IgD-negative memory B cell (primary cell): Measurements from ENCODE around the gene XAB2. TPM values are rescaled to one million over a fixed set of nuclear protein-coding genes. Genes with fewer than 3 reads are reported as not detected.
"Not testable (repeated sequence)": the region's sequence is repeated elsewhere in the genome, so short reads cannot be mapped to it uniquely, and the experiment has no call there.

Experiments
- H3K27ac Mint-ChIP-seq, 3 donors: one replicate each; pipeline ENCODE4 v1.8.0; 2020 to 2022; ENCODE audit warnings: mild to moderate bottlenecking in 3 of 3, mixed read lengths in 3 of 3, moderate library complexity in 1 of 3
- H3K27me3 Mint-ChIP-seq: one replicate; pipeline ENCODE4 v1.8.0; 2021; ENCODE audit warnings: mixed read lengths
- H3K36me3 Mint-ChIP-seq: one replicate; pipeline ENCODE4 v1.8.0; 2020; ENCODE audit warnings: mild to moderate bottlenecking, mixed read lengths
- H3K4me1 Mint-ChIP-seq, 3 donors: one replicate each; pipeline ENCODE4 v1.8.0; 2020 to 2022; ENCODE audit warnings: mixed read lengths in 3 of 3, mild to moderate bottlenecking in 1 of 3
- H3K4me3 Mint-ChIP-seq, 4 donors: one replicate each; pipeline ENCODE4 v1.8.0; 2020 to 2022; ENCODE audit warnings: mild to moderate bottlenecking in 4 of 4, mixed read lengths in 4 of 4, moderate library complexity in 3 of 4
- H3K9me3 Mint-ChIP-seq, 3 donors: one replicate each; pipeline ENCODE4 v1.8.0; 2020 to 2021; ENCODE audit warnings: mixed read lengths in 3 of 3, mild to moderate bottlenecking in 1 of 3
- polyA plus RNA-seq: library from polyadenylated mRNA; unstranded; fragments of 300-500 nt; fragmentation: Illumina TruSeq; gene quantifications from one replicate; pipeline ENCODE4 v1.2.3, GENCODE V29; 2021

The XAB2 gene
- polyA plus RNA-seq, 1 donor from 2014 or later = 9.7 TPM

DNA sequence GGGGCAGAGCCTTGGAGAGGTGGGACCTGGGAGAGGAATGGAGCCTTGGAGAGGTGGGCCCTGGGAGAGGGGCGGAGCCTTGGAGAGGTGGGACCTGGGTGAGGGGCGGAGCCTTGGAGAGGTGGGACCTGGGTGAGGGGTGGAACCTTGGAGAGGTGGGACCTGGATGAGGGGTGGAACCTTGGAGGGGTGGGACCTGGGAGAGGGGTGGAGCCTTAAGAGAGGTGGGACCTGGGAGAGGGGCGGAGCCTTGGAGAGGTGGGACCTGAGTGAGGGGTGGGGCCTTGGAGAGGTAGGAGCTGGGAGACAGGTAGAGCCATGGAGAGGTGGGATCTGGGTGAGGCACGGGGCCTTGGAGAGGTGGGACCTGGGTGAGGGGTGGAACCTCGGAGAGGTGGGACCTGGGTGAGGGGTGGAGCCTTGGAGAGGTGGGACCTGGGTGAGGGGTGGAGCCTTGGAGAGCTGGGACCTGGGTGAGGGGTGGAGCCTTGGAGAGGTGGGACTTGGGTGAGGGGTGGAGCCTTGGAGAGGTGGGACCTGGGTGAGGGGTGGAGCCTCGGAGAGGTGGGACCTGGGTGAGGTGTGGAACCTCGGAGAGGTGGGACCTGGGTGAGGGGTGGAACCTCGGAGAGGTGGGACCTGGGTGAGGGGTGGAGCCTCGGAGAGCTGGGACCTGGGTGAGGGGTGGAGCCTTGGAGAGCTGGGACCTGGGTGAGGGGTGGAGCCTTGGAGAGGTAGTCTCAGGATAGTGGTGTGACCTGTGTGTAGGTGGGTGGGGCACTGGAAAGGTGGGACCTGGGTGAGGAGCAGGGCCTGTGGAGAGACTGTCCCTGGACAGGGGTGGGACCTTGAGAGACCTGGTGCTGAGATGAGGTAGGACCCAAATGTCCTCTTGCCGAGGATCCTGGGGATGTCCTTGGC is 14.5 kb upstream of the XAB2 start:
- H3K9me3 Mint-ChIP-seq, H3K27me3 Mint-ChIP-seq, H3K4me3 Mint-ChIP-seq, H3K36me3 Mint-ChIP-seq, H3K27ac Mint-ChIP-seq, H3K4me1 Mint-ChIP-seq: not testable (repeated sequence)

DNA sequence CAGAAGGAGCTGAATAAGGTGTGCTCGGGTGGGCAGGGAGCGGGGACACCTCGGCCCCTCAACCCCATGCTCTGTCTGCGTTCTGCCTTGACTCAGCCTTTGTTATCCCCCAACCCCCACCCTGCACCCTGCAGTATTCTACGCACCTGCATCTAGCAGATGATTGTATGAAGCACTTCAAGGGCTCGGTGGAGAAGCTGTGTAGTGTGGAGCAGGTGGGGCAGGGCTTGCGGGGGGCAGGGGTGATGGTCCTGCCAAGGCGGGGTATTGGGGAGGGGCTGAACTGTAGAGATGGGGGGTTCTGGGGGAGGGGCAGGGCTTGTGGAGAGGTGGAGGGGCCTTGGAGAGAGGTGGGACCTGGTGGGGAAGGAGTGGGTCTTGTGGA is 13.7 kb upstream of the XAB2 start:
- Mint-ChIP-seq H3K4me1 (peaks cover 0 to 10% (median 10%) of the 10 kb centered on the region in 3 donors), H3K4me3 (no peak overlapping the region), H3K9me3 (peaks cover 0 to 2% (median 0%) of the 10 kb centered on the region in 3 donors), H3K27me3 (no peaks in the 10 kb centered on the region), H3K36me3 (peaks cover 1% of the 10 kb centered on the region), H3K27ac (no peak overlapping the region)

DNA sequence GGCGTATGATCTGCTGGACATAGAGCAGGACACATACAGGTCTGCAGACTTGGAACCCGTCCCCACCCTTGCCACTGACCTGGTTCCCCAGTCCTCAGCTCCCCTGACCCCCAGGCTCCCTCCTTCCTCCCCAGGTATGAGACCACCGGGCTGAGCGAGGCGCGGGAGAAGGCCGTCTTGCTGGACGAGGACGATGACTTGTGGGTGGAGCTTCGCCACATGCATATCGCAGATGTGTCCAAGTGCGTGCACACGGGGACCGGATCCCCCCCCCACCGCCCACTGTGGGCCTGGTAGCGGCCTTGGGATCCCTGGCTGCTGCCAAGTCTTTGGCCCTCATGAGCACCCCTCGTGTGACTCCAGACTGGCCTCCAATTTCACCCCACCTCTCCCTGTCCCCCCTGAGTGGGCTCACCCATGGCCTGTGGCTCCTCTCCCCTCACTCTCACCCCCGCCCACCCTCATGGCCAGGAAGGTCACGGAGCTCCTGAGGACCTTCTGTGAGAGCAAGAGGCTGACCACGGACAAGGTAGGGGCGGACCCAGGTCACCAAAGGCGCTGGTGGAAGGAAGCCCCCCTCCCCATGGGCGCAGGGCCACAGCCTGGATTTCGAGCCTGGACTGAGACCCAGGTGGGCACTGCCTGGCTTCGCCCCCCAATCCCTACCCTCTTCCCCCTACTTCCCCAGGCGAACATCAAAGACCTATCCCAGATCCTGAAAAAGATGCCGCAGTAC is 13.1 kb upstream of the XAB2 start:
- H3K4me1 Mint-ChIP-seq = peaks cover 0 to 12% (median 10%) of the 10 kb centered on the region in 3 donors
- no peaks in the 10 kb centered on the region for H3K27me3 Mint-ChIP-seq
- no peak overlapping the region for H3K27ac Mint-ChIP-seq
- no peak overlapping the region for H3K4me3 Mint-ChIP-seq
- peaks cover 0 to 2% (median 0%) of the 10 kb centered on the region in 3 donors for H3K9me3 Mint-ChIP-seq
- peaks cover 1% of the 10 kb centered on the region for H3K36me3 Mint-ChIP-seq

DNA sequence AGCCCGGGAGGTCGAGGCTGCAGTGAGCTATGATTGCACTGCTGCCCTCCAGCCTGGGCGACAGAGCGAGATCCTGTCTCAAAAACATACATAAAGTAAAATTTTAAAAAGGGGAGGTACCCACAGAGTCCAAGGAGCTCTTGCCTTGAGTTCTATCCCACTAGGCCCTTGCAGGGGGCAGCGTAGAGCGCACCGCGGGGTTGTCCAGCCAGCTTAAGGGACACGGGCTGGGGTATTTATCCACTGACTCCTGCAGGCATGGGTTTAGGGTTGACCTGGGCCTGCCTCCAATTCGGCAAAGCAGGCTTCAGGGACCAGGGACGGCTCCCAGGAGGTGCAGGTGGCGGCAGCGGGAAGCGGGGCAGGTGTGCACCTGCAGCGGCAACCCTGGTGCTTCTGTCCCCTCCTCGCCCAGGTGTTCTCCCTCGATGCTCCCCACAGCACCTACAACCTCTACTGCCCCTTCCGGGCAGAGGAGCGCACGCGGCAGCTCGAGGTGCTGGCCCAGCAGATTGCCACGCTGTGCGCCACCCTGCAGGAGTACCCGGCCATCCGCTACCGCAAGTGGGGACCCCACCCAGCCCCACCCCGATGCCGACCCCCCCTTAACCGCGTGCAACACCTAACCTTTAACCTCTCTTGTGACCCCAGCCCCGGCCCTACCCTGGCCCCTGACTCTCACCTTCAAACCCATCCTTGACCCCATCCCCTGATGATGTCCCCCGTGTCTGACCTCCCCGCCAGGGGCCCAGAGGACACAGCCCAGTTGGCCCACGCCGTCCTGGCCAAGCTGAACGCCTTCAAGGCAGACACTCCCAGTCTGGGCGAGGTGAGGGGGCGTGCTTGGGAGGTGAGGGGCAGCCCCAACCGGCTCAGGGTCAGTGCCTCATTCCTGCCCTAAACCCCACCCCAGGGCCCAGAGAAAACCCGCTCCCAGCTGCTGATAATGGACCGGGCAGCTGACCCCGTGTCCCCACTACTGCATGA is 12.2 kb upstream of the XAB2 start:
- Mint-ChIP-seq H3K4me1 (peaks cover 0 to 14% (median 12%) of the 10 kb centered on the region in 3 donors), H3K4me3 (peak overlapping the region in 1 of 4 donors; percentile 45), H3K9me3 (peaks cover 0 to 2% (median 0%) of the 10 kb centered on the region in 3 donors), H3K27me3 (no peaks in the 10 kb centered on the region), H3K27ac (no peak overlapping the region), H3K36me3 (peaks cover 1% of the 10 kb centered on the region)

DNA sequence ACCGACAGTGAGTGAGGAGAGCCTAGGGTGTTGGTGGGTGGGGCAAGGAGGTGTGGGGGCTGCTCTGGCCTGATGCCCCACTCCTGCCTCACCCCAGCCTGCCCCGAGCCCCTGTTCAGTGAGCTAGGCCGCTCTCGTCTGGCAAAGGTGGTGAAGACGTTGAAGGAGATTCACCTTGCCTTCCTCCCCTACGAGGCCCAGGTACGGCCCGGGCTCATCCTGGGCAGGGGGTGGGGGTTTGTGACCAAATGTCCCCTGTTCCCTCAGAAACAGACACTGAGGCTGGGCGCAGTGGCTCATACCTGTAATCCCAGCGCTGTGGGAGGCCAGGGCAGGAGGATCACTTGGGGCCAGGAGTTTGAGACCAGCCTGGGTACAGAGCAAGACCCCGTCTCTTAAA is 11.5 kb upstream of the XAB2 start:
- Mint-ChIP-seq H3K9me3 (peaks cover 0 to 2% (median 0%) of the 10 kb centered on the region in 3 donors), H3K27ac (peak overlapping the region in 1 of 3 donors; percentile 6), H3K36me3 (peaks cover 1% of the 10 kb centered on the region), H3K27me3 (no peaks in the 10 kb centered on the region), H3K4me3 (no peak overlapping the region), H3K4me1 (peaks cover 0 to 16% (median 13%) of the 10 kb centered on the region in 3 donors)

DNA sequence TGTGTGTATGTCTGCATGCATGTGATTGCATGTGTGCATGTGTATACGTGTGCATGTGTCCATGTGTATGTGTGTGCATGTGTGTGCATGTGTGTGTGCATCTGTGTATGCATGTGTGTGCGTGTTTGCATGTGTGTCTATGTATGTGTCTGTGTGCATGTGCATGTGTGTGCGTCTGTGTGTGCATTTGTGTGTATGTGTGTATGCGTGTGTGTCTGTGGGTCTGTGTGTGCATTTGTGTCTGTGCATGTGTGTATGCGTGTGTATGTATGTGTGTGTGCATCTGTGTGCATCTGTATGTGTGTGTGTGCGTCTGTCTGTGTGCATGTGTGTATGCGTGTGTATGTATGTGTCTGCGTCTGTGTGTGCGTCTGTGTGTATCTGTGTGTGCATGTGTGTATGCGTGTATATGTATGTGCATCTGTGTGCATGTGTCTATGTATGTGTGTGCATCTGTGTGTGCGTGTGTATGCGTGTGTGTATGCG is 10.6 kb upstream of the XAB2 start:
- H3K4me3 Mint-ChIP-seq = peak overlapping the region in 3 of 4 donors; percentile 0 to 85 (median 16)
- H3K4me1 Mint-ChIP-seq = peaks cover 0 to 16% (median 14%) of the 10 kb centered on the region in 3 donors
- H3K27ac Mint-ChIP-seq = no peak overlapping the region
- H3K9me3 Mint-ChIP-seq = peaks cover 0 to 2% (median 0%) of the 10 kb centered on the region in 3 donors
- H3K36me3 Mint-ChIP-seq = peaks cover 1% of the 10 kb centered on the region
- no peaks in the 10 kb centered on the region for H3K27me3 Mint-ChIP-seq

DNA sequence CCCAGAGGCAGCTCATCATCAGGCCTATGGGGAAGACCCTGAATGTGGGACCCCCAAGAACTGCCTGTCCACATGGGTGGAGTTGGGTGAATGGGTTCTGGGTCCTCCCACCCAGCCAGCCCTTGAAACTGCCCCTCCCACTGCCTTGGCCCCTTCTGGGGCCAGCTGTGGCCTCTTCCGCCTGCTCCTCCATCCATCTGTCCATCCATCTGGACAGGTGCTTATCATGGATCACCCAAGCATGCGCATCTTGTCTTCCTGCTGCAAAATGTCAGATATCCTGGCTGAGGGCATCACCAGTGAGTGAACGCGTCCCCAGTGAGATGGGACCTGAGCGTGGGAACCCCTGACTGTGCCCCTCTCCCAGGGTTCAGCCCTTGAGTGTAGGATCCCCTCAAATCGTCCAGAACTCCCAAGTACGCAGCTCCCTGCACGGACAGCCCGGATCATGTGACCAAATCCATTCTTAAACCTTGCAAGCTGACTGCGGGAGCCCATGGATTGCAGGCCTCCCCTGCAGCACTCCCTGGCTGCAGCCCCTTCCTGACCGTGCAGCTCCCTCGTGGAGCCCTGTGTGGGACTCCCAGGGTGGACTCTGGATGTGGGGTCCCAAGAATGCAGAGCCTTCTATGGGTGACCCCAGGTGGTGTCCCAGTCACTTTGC is 9.6 kb upstream of the XAB2 start:
- Mint-ChIP-seq H3K27ac (peak overlapping the region in 1 of 3 donors; percentile 20), H3K36me3 (peaks cover 1% of the 10 kb centered on the region), H3K9me3 (peaks cover 0 to 2% (median 0%) of the 10 kb centered on the region in 3 donors), H3K27me3 (no peaks in the 10 kb centered on the region), H3K4me3 (peak overlapping the region; percentile 9 to 59 (median 52)), H3K4me1 (peaks cover 0 to 16% (median 14%) of the 10 kb centered on the region in 3 donors)

DNA sequence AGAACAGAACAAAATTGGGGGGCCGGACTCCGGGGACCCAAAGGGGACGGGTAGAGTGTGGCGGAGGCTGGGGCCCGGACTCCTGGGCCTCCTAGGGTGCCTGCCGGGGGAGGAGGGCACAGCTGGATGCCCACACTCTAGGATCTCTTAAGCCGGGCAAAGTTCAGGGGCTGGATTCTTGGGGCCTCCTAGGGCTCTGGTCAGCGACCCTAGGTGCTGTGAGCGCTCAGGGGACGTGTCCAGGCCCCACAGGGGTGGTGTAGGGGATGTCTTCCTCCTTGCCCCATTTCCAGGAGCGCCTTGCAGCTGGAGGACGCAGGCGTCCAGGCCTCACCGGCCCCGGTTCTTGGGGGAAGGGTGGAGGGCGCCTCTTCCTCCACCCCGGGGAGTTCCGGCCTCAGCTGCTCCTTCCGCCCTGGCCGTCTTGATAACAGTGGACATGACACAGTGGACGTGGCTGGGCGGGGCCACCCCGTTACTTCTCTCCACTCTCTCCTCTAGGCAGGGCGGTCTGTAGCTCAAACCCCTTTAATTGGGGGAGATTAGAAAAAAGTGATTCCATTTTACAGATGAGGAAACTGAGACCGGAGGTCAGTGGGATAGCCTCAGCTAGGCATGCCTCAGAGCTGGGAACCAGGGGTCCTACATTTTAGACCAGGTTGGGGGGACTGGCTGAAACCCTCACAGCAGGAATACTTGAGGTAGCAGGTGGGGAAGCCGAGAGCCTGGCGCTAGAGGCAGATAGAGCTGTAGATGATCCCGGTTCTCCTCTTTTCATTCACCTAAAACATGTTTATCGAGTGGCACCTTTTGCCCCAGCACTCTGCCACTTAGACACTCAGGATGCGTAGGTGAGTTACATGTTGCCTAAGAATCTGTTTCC is 8.3 kb upstream of the XAB2 start:
- Mint-ChIP-seq H3K4me3 (peak overlapping the region; percentile 78 to 92 (median 88)), H3K27me3 (no peaks in the 10 kb centered on the region)

DNA sequence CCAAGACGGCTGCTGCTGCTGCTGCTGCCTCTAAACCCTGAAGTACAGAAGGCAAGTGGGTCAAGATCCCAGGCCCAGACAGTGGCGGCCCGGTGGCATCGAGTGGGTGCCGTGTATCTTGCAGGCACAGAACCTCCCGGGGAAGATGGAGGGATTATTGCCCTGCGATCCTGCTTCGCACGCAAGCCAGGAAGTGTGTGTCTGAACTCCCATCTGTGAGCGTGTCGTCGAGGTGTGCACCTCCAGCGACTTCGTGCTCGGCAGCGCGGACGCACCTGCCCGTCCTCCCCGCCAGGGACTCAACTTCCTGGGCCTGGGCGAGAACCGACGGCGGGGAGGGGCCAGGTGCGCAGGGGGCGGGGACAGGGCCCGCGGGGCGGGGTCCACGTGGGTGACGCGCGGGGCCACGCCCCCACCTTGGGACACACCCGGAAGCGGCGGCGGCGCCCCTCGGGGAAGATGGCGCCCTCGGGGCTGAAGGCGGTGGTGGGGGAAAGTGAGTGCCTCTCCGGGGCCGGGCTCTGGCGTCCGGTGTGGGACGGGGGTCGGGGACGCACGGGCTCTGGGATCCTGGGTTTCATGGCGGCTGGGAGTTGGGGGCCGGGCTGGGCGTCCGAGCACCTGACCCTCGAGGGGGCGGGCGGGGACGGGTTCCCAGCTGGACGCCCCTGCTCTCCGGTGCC is 7.5 kb upstream of the XAB2 start, which contains the start of gene STXBP2:
TSS of gene STXBP2 (plus strand) at position 420 of the 683 bp plus-strand sequence. CDS start at position 460, 40 bp downstream.
- Mint-ChIP-seq H3K27me3 (no peaks in the 10 kb centered on the region), H3K27ac (peak within 1 kb of the TSS; percentile 67 to 88 (median 86)), H3K36me3 (peaks cover 1% of the 10 kb centered on the region), H3K4me1 (peaks cover 0 to 18% (median 13%) of the 10 kb centered on the region in 3 donors), H3K9me3 (peaks cover 0 to 2% (median 0%) of the 10 kb centered on the region in 3 donors), H3K4me3 (peak within 1 kb of the TSS; percentile 78 to 92 (median 88))

More for the DNA sequence above, 8.3 kb upstream of the XAB2 start:
- Mint-ChIP-seq H3K27ac (peak overlapping the region; percentile 67 to 86 (median 81)), H3K9me3 (peaks cover 0 to 2% (median 0%) of the 10 kb centered on the region in 3 donors), H3K4me1 (peaks cover 0 to 16% (median 13%) of the 10 kb centered on the region in 3 donors), H3K36me3 (peaks cover 1% of the 10 kb centered on the region)

DNA sequence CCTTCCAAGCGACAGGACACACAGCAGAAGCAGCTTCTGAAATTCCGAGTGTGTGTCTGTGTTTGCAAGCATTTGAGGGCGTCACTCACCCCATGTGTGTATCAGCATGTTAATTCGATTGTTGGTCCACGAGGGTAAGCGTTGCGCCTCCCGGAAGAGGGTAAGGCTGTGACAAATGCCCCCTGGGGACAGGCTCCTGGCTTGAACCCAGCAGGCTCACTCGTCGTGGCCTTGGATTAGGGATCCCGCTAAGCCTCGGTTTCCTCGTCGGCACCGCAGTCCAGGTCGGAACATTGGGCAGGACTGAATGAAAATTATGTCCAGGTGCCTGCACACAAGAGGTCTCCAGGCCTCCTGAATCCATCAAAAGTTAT is 7.0 kb upstream of the XAB2 start:
- H3K27me3 Mint-ChIP-seq = no peaks in the 10 kb centered on the region
- peaks cover 1% of the 10 kb centered on the region for H3K36me3 Mint-ChIP-seq
- peak overlapping the region; percentile 78 to 92 (median 88) for H3K4me3 Mint-ChIP-seq
- peaks cover 0 to 2% (median 0%) of the 10 kb centered on the region in 3 donors for H3K9me3 Mint-ChIP-seq
- H3K27ac Mint-ChIP-seq = peak overlapping the region in 2 of 3 donors; percentile 67 to 86
- peaks cover 0 to 19% (median 13%) of the 10 kb centered on the region in 3 donors for H3K4me1 Mint-ChIP-seq

DNA sequence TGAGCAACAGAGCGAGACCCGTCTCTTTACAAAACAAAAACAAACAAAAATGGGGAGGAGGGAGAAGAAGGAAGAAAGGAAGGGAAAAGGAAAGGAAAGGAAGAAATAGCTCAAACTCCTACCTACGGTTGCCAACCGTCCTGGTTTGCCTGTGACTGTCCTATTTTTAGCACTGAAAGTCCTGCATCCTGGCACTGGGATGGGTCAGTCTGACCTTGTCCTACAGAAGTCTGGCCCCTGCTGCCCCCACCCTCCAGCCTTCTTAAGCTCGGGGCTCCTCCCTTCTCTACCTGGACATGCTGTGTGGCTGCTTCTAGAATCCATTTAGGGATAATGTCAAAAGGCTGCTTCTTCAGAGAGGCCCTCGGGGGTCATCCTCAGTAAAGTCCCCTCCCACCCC is 6.3 kb upstream of the XAB2 start:
- peaks cover 0 to 21% (median 16%) of the 10 kb centered on the region in 3 donors for H3K4me1 Mint-ChIP-seq
- peaks cover 0 to 2% (median 0%) of the 10 kb centered on the region in 3 donors for H3K9me3 Mint-ChIP-seq
- H3K4me3 Mint-ChIP-seq = peak overlapping the region; percentile 37 to 78 (median 58)
- no peaks in the 10 kb centered on the region for H3K27me3 Mint-ChIP-seq
- peaks cover 3% of the 10 kb centered on the region for H3K36me3 Mint-ChIP-seq
- H3K27ac Mint-ChIP-seq = peak overlapping the region; percentile 8 to 84 (median 67)

DNA sequence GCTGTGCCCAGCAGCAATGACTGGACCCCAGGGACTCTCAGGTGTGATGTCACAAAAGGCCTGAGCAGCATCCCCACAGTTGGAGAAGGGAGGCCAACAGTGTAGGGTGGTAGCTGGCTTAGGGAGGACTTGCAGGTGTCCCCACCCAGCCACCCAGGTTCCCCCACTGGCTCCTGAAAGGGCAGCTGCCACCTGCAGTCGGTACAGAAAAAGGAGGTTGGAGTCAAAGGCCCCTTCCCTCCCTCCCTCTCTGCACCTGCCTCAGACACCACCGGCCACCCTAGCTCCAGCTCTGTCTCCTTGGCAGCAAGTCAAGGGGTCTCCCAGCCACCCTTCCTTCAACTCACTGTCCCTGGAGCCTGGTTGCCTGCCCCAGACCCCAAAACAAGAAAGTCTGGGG is 4.4 kb upstream of the XAB2 start, which contains the start of gene PCP2:
TSS of gene PCP2 (minus strand) at position 22 of the 400 bp plus-strand sequence. CDS start 262 bp downstream, outside the sequence.
- Mint-ChIP-seq H3K9me3 (no peaks in the 10 kb centered on the region), H3K27ac (peak within 1 kb of the TSS in 2 of 3 donors; percentile 30 to 49), H3K4me1 (peaks cover 7 to 29% (median 20%) of the 10 kb centered on the region in 3 donors), H3K4me3 (peak within 1 kb of the TSS in 3 of 4 donors; percentile 47 to 78 (median 58)), H3K36me3 (peaks cover 4% of the 10 kb centered on the region), H3K27me3 (no peaks in the 10 kb centered on the region)
